GM12865 (cell line): ENCODE measurements around the gene PACSIN3.
A peak's percentile ranks its signal among the peaks of the same experiment; 100 is the strongest.
"Not testable (repeated sequence)": the region's sequence is repeated elsewhere in the genome, so short reads cannot be mapped to it uniquely, and the experiment has no call there.

ENCODE experiments used
- DNase-seq: peaks from one replicate; pipeline ENCODE4 v3.0.0; 2010; ENCODE audit warnings: low read depth
- H3K4me3 ChIP-seq: 2 replicates; pipeline ENCODE4 v1.5.1; 2011; ENCODE audit warnings: mild to moderate bottlenecking, low read depth, low read length, control low read depth
- TF ChIP-seq, protein P1 (sequence below): IDR thresholded peaks from 2 replicates; pipeline ENCODE4 v1.5.1; 2011; ENCODE audit warnings: low read length, control low read depth, low read depth, inconsistent platforms; ENCODE audit not compliant: insufficient read depth; ENCODE audit errors: missing control alignments

Gene PACSIN3

GRCh38 chr11:47192111-47192510, 5.9 kb upstream of the PACSIN3 start:
- TF ChIP-seq, protein P1, sequence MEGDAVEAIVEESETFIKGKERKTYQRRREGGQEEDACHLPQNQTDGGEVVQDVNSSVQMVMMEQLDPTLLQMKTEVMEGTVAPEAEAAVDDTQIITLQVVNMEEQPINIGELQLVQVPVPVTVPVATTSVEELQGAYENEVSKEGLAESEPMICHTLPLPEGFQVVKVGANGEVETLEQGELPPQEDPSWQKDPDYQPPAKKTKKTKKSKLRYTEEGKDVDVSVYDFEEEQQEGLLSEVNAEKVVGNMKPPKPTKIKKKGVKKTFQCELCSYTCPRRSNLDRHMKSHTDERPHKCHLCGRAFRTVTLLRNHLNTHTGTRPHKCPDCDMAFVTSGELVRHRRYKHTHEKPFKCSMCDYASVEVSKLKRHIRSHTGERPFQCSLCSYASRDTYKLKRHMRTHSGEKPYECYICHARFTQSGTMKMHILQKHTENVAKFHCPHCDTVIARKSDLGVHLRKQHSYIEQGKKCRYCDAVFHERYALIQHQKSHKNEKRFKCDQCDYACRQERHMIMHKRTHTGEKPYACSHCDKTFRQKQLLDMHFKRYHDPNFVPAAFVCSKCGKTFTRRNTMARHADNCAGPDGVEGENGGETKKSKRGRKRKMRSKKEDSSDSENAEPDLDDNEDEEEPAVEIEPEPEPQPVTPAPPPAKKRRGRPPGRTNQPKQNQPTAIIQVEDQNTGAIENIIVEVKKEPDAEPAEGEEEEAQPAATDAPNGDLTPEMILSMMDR: no peak
- no peak for DNase-seq
- no peak overlapping the region for H3K4me3 ChIP-seq

GRCh38 chr11:47191137-47191536, 4.9 kb upstream of the PACSIN3 start:
- not testable (repeated sequence) for H3K4me3 ChIP-seq, DNase-seq

- TF ChIP-seq, protein P1: no peak
- H3K4me3 ChIP-seq: no peak overlapping the region
- no peak for DNase-seq
These were observed 3.0 kb upstream of the PACSIN3 start for GRCh38 chr11:47189100-47189834.

DNA sequence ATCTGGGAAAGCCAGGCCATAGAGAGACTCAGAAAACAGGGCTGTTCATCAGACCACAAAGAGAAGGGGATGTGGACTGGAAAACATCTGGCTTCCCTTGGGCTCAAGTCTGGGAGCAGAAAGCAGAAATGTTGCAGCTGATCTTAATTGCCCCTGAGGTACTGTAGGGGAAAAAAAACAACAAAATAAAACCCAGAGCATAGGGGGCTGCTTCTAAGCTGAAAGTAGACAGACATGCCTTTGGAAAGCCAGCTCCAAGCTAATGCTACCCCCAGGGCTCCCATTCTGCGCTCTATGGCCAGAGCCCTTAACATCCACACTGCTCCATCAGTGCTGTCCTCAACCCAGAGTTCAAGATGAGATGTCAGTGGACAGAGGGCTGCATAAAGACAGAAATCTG, 2.0 kb upstream of the PACSIN3 start:
- H3K4me3 ChIP-seq: no peak overlapping the region
- TF ChIP-seq, protein P1: no peak
- DNase-seq: no peak

- DNase-seq: no peak
- no peak overlapping the region for H3K4me3 ChIP-seq
These were observed 1.5 kb upstream of the PACSIN3 start for GRCh38 chr11:47187723-47188122.

DNA sequence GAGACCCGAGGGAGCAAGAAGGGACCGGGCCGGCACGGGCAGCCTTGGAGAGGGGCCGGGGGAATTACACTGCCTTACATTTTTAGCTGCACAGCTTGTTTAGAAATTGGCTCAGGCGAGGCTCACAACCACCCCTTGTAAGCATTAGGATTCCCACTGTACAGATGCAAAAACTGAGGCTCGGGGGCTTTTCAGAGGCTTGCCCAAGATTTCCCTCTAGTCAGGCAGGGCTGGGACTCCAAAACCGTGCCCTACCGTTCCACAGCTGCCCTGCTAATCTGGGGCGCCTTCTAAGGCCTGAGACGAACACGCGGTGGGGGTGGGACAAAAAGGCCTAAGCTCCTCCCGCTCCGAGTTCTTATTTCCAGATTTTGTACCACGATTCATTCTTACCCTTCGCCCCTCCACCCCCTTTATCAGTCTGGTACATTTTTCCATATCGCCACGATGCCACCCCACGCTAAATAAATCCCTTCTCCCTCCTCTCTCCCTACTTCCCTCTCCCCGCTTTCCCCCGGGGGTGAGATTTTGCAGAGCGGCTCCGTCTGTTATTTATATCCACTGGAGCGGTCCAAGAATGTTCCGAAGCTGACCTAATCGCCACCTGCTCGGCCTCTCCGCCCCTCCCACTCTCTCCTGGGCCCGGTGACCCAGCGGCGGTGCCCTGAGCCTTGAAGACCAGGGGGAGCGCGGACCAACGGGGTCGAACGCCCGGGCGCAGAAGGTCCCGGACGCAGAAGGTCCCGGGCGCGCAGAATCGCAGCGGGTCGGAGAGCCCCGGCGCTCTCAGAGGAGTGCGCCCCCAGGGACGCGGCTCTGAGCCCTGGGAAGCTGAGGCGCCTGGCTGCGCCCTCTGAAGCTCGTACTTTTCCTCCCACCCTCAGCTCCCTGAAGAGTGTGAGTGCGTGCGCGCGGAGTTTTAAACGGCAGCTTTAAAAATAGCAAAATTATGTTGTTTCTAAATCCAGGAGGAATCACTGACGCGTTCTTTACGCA, 764 bp upstream of the PACSIN3 start:
- TF ChIP-seq, protein P1: no peak
- DNase-seq: peak; percentile 61
- H3K4me3 ChIP-seq: peak overlapping the region; percentile 65

More at GRCh38 chr11:47187723-47188122, 1.5 kb upstream of the PACSIN3 start:
- TF ChIP-seq, protein P1: no peak
